Esophagus (tissue), 2 donors: Measurements from ENCODE around the gene CAPRIN2. TPM values are rescaled to one million over a fixed set of nuclear protein-coding genes. Genes with fewer than 3 reads are reported as not detected.

Source experiments
- H3K27ac ChIP-seq, 2 donors: one replicate each; pipeline ENCODE4 v1.5.1; 2013; ENCODE audit warnings: low read depth in 2 of 2, mild to moderate bottlenecking in 2 of 2, inconsistent platforms in 1 of 2, low read length in 1 of 2, moderate library complexity in 1 of 2
- H3K27me3 ChIP-seq, 2 donors: one replicate each; pipeline ENCODE4 v1.6.1; 2013; ENCODE audit warnings: low read length in 2 of 2, control low read depth in 1 of 2, mild to moderate bottlenecking in 1 of 2; ENCODE audit not compliant: insufficient read depth in 2 of 2, control insufficient read depth in 1 of 2
- H3K36me3 ChIP-seq, 2 donors: one replicate each; pipeline ENCODE4 v1.6.1; 2013; ENCODE audit warnings: low read length in 1 of 2; ENCODE audit not compliant: control insufficient read depth in 2 of 2, insufficient read depth in 2 of 2
- H3K4me1 ChIP-seq, 2 donors: one replicate each; pipeline ENCODE4 v1.6.1; 2013; ENCODE audit warnings: low read length in 1 of 2; ENCODE audit not compliant: control insufficient read depth in 2 of 2, insufficient read depth in 2 of 2
- H3K4me3 ChIP-seq, 2 donors: one replicate each; pipeline ENCODE4 v1.5.1; 2013; ENCODE audit warnings: low read length in 2 of 2, mild to moderate bottlenecking in 2 of 2, low read depth in 1 of 2, moderate library complexity in 1 of 2
- H3K9me3 ChIP-seq, 2 donors: one replicate each; pipeline ENCODE4 v1.6.1; 2013; ENCODE audit warnings: mild to moderate bottlenecking in 2 of 2, low read depth in 1 of 2, low read length in 1 of 2, moderate library complexity in 1 of 2; ENCODE audit not compliant: control insufficient read depth in 2 of 2, insufficient read depth in 1 of 2
- WGBS, 2 donors: extraction: QIAGEN DNeasy Blood & Tissue Kit; methylation state at CpG; one replicate each; pipeline ENCODE4 v1.1.7; 2013; 5-methylcytosine and 5-hydroxymethylcytosine counted together
- polyA plus RNA-seq, 2 donors: library from polyadenylated mRNA; stranded (reverse); fragments of 200-250 nt; gene quantifications; one replicate each; pipeline ENCODE4 v1.2.3, GENCODE V29; 2013
- donor health status: healthy with polysubstance abuse.
- donor health status: Bipolar disorder and iron deficiency.

Gene CAPRIN2
- polyA plus RNA-seq, 2 donors = 6.0 to 11.0 TPM

- 96 to 100% methylated on average over 1 of the region's 1 CpG for WGBS, 2 donors
- no peak overlapping the region for H3K27ac ChIP-seq
- no peaks in the 10 kb centered on the region for H3K4me1 ChIP-seq
- H3K36me3 ChIP-seq = peaks cover 0 to 5% of the 10 kb centered on the region in 2 donors
- H3K27me3 ChIP-seq = no peaks in the 10 kb centered on the region
- no peak overlapping the region for H3K4me3 ChIP-seq
- H3K9me3 ChIP-seq = no peaks in the 10 kb centered on the region
Observed at GRCh38 chr12:30726647-30727046, 28.1 kb downstream of the CAPRIN2 start.

DNA sequence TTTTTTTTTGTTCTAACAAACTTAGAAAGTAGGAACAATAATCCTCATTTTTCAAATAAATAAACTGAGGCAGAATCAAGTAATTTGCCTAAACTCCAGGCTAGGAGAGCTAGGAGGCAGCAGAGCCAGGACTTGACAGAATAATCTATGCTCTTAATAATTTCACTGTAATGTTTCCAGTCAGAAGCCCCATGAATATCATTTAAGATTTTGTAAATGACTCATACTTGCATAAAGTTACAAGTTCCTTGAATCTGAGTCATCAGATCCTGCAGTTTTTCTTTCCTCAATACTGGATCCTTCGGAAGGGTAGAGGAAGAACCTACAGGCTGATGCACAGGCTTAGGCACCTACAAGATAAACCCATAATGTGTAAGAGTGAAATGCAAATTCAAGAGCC, 29.0 kb downstream of the CAPRIN2 start:
- 44 to 53% methylated on average over 1 of the region's 1 CpG for WGBS, 2 donors
- Histone ChIP-seq H3K4me3 (no peak overlapping the region), H3K9me3 (no peaks in the 10 kb centered on the region), H3K27me3 (no peaks in the 10 kb centered on the region), H3K27ac (no peak overlapping the region), H3K4me1 (no peaks in the 10 kb centered on the region), H3K36me3 (peaks cover 0 to 5% of the 10 kb centered on the region in 2 donors)

DNA sequence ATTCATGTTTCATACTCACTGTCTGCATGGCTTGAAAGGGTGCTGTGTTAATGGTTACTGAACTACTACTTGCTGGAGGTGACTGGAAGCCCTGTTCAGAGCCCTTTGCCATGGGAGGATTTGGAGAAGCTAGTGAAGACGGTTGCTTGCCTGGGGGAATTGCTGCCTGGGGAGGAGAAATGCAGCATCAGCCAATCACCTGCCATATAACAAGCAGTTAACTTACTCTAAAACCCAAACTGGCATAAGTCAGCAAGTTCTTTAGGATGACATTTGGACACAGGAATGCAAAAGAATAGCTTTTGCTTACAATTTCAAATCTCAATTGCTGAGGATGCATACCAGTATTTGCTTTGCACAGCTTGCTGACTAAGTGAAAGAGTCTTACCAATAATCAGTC, 35.7 kb downstream of the CAPRIN2 start:
- Histone ChIP-seq H3K9me3 (no peaks in the 10 kb centered on the region), H3K27ac (no peak overlapping the region), H3K27me3 (no peaks in the 10 kb centered on the region), H3K36me3 (no peaks in the 10 kb centered on the region), H3K4me1 (no peaks in the 10 kb centered on the region), H3K4me3 (no peak overlapping the region)
- WGBS, 2 donors = 31 to 61% methylated on average over 1 of the region's 1 CpG

- Histone ChIP-seq H3K9me3 (no peaks in the 10 kb centered on the region), H3K27me3 (no peaks in the 10 kb centered on the region), H3K4me1 (no peaks in the 10 kb centered on the region), H3K4me3 (no peak overlapping the region), H3K36me3 (peaks cover 0 to 2% of the 10 kb centered on the region in 2 donors), H3K27ac (no peak overlapping the region)
- WGBS, 2 donors = 86 to 89% methylated on average over 10 of the region's 10 CpGs
Observed at GRCh38 chr12:30707613-30708342, 47.0 kb downstream of the CAPRIN2 start.

- no peaks in the 10 kb centered on the region for H3K4me1 ChIP-seq
- no peaks in the 10 kb centered on the region for H3K27me3 ChIP-seq
- WGBS, 2 donors = 72 to 76% methylated on average over 2 of the region's 2 CpGs
- H3K9me3 ChIP-seq = no peaks in the 10 kb centered on the region
- peaks cover 0 to 2% of the 10 kb centered on the region in 2 donors for H3K36me3 ChIP-seq
- no peak overlapping the region for H3K27ac ChIP-seq
- H3K4me3 ChIP-seq = no peak overlapping the region
Observed at GRCh38 chr12:30706476-30706875, 48.3 kb downstream of the CAPRIN2 start.

GRCh38 chr12:30701056-30701455, 53.7 kb downstream of the CAPRIN2 start:
- Histone ChIP-seq H3K4me3 (no peak overlapping the region), H3K9me3 (no peaks in the 10 kb centered on the region), H3K27ac (no peak overlapping the region), H3K4me1 (no peaks in the 10 kb centered on the region), H3K36me3 (no peaks in the 10 kb centered on the region), H3K27me3 (no peaks in the 10 kb centered on the region)

DNA sequence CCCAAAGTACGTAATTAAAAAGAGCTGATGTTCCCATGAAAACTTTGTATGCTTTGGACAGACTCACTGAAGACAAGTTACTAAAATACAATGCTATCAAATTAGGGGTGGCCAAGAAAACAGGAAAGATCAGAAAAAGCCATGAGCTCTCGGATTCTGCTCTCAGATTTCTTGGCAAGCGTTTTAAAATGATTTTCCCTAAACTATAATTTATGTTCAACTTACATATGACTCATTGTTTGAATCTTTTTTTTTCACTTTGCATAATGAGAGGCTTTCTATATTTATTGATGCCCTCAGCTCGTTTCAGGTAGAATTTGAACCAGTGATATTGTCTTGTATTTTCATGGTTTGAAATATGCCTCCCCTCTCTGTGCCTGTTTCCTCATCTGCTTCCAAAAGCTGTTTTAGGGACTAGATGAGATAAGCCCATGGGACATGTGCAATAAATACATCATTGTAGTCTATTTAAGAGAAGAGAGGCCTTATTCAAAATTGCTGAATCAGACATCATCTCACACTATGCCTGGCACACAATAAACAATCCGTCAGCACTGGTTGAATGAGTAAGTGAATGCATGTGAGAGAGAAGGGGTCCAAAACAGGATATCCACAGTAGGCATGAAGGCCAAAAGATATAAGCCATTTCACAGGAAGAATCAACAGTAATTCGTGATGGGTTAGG, 54.4 kb downstream of the CAPRIN2 start:
- H3K27me3 ChIP-seq = no peaks in the 10 kb centered on the region
- H3K36me3 ChIP-seq = no peaks in the 10 kb centered on the region
- 61 to 73% methylated on average over 6 of the region's 6 CpGs for WGBS, 2 donors
- no peaks in the 10 kb centered on the region for H3K4me1 ChIP-seq
- H3K27ac ChIP-seq = no peak overlapping the region
- H3K4me3 ChIP-seq = no peak overlapping the region
- H3K9me3 ChIP-seq = no peaks in the 10 kb centered on the region

DNA sequence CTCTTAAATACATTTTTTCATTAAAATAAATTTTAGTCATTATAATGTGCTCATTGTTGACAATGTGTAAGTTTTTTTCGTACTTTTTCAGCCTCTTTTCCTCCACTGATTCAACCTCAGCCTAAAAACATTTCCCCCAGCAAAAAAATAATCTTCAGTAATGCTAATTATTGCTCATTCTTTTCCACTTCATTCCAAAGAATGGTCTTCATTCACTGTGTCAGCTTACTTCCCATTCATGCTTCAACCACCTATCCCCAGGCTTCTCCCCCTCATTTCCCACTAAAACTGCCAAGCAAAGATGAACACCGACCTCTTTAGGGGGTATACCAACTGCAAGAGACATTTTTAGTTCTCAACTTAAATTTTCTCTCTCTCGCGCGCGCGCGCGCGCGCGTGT, 56.4 kb downstream of the CAPRIN2 start:
- Histone ChIP-seq H3K4me3 (no peak overlapping the region), H3K27me3 (no peaks in the 10 kb centered on the region), H3K36me3 (no peaks in the 10 kb centered on the region), H3K27ac (no peak overlapping the region), H3K9me3 (no peaks in the 10 kb centered on the region), H3K4me1 (no peaks in the 10 kb centered on the region)
- WGBS, 2 donors = 86 to 94% methylated on average over 12 of the region's 12 CpGs

DNA sequence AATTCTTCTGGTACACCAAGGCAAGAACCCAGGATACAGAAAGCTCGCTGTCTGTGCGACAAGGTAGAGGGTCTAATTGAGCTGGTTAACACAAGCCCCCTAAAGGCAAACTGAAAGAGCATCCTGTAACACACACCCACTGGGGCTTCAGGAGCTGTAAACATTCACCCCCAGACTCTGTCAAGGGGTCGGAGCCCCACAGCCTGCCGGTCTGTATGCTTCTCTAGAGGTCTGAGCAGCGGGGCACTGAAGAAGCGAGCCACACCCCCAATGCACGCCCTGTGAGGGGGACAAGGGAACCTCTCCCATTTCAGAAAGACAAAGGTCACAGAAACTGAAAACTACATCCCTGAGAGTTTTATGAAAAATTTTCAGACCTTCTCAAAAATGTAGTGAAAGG, 57.8 kb downstream of the CAPRIN2 start:
- H3K36me3 ChIP-seq = no peaks in the 10 kb centered on the region
- H3K9me3 ChIP-seq = no peaks in the 10 kb centered on the region
- no peak overlapping the region for H3K27ac ChIP-seq
- no peaks in the 10 kb centered on the region for H3K4me1 ChIP-seq
- H3K4me3 ChIP-seq = no peak overlapping the region
- no peaks in the 10 kb centered on the region for H3K27me3 ChIP-seq
- 96% methylated on average over 7 of the region's 7 CpGs for WGBS, 2 donors

DNA sequence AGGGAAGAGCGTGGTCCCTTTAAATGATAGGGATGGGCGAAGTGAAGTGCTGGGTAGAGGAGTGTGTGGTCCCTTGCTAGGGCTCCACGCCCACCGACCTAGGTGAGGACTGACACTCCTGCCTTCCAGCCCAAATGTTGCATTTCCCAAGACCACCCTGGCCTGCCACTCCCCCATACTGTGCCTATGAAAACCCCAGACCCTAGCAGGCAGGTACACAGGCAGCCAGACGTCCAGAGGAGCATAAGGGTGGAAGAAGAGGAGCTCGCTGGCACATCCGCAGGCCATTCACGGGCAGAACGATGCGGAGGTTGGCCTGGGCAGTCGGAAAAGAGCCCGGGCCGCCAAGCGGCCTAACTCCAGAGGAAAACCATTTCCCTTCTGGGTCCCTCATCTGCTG, 58.3 kb downstream of the CAPRIN2 start:
- H3K9me3 ChIP-seq = no peaks in the 10 kb centered on the region
- no peaks in the 10 kb centered on the region for H3K4me1 ChIP-seq
- no peaks in the 10 kb centered on the region for H3K27me3 ChIP-seq
- 92 to 94% methylated on average over 14 of the region's 14 CpGs for WGBS, 2 donors
- no peak overlapping the region for H3K4me3 ChIP-seq
- no peaks in the 10 kb centered on the region for H3K36me3 ChIP-seq
- no peak overlapping the region for H3K27ac ChIP-seq
